ENCODE data around the gene ILF3. TPM values are rescaled to one million over a fixed set of nuclear protein-coding genes. Genes with fewer than 3 reads are reported as not detected.

Gene ILF3
- total RNA-seq, 2 experiments from 2014 or later, result 308 to 553 TPM

DNA sequence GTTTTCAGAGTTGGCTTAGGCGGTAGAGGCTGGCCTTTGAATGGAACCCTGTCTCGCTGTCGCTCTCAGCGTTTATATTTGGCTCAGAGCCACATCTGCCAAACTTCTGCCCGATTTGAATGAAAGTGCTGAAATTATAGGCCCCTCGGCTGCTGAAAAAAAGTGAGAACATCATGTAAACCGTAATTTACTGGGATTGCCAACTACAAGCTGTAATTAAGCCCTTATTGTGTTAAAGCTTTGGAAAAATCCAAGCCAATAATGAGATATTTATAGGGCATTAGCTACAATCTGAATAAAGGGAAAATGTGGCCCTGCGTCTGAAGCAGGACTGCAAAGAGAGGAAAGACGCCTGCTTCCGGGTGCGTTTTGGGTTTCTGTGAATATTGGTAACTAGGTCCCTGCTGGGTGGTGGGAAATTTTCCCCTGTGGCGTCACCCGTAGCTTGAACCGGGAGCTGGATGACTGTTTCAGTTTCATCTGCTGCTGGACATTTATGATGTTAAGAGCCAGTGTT lies 73.6 kb downstream of the ILF3 start:
- Histone ChIP-seq H2AFZ (ENCODE audit: low read length) (no peak overlapping the region), H3K27ac (ENCODE audit: low read depth, low read length, poor library complexity, severe bottlenecking) (no peak overlapping the region), H4K20me1 (ENCODE audit: insufficient read depth, low read length) (no peaks in the 10 kb centered on the region), H3K4me3 (ENCODE audit: low read depth, low read length, poor library complexity, severe bottlenecking) (no peak overlapping the region), H3K9me3 (ENCODE audit: low read length) (no peaks in the 10 kb centered on the region), H3K9me2 (ENCODE audit: insufficient read depth, low read length) (no peaks in the 10 kb centered on the region), H3K4me1 (ENCODE audit: insufficient read depth, low read length, poor library complexity, severe bottlenecking) (peaks cover 32% of the 10 kb centered on the region), H3K4me2 (ENCODE audit: low read length) (no peak overlapping the region), H3K36me3 (ENCODE audit: insufficient read depth, low read length) (peaks cover 69% of the 10 kb centered on the region), H3K79me2 (ENCODE audit: insufficient read depth, low read depth, low read length) (peaks cover 98% of the 10 kb centered on the region)
- BruUV-seq (replicated peaks), result no TSS peak
- TF ChIP-seq, protein P1, sequence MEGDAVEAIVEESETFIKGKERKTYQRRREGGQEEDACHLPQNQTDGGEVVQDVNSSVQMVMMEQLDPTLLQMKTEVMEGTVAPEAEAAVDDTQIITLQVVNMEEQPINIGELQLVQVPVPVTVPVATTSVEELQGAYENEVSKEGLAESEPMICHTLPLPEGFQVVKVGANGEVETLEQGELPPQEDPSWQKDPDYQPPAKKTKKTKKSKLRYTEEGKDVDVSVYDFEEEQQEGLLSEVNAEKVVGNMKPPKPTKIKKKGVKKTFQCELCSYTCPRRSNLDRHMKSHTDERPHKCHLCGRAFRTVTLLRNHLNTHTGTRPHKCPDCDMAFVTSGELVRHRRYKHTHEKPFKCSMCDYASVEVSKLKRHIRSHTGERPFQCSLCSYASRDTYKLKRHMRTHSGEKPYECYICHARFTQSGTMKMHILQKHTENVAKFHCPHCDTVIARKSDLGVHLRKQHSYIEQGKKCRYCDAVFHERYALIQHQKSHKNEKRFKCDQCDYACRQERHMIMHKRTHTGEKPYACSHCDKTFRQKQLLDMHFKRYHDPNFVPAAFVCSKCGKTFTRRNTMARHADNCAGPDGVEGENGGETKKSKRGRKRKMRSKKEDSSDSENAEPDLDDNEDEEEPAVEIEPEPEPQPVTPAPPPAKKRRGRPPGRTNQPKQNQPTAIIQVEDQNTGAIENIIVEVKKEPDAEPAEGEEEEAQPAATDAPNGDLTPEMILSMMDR (conservative IDR thresholded peaks at IDR 0.05; ENCODE audit: low read length), result no peak
- TF ChIP-seq EZH2phosphoT487 (IDR thresholded peaks at IDR 0.05; ENCODE audit: borderline replicate concordance, low read depth, low read length), result no peak
- DNase-seq (ENCODE audit: low spot score), result no peak
- ChIA-PET POLR2A (interaction anchor here (0.6 to 0.9 kb wide), 2 partner anchors 9 to 81 kb away, joined by 3 read pairs; no protein-coding TSS in a partner anchor), CTCF (ENCODE audit: unreplicated experiment) (no interaction called here)
- intact Hi-C loops (cut with micrococcal nuclease; ENCODE audit: unreplicated experiment), result no loop called here

DNA sequence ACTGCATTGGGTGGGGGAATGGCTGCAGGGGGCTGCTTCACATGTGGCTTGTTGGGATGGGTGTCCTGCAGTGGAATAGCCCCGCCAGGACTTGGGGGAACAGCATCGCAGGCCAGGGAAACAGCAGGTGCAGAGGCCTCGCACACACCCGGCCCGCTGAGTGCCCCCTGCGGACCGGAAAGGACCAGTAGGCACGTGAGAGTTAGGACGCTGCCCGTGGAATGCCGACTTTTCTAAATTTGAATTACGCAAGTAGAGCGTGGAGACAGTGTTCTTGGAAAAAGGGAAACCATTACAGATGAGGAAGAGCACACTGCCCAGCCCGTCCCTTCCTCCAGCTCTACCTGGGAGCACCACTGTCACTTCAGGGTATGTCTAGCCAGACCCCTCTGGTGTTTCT lies 75.3 kb downstream of the ILF3 start:
- intact Hi-C loops (cut with micrococcal nuclease; ENCODE audit: unreplicated experiment), result no loop called here
- TF ChIP-seq, protein P1 (conservative IDR thresholded peaks at IDR 0.05; ENCODE audit: low read length), result no peak
- no peak for TF ChIP-seq EZH2phosphoT487 (IDR thresholded peaks at IDR 0.05; ENCODE audit: borderline replicate concordance, low read depth, low read length)

DNA sequence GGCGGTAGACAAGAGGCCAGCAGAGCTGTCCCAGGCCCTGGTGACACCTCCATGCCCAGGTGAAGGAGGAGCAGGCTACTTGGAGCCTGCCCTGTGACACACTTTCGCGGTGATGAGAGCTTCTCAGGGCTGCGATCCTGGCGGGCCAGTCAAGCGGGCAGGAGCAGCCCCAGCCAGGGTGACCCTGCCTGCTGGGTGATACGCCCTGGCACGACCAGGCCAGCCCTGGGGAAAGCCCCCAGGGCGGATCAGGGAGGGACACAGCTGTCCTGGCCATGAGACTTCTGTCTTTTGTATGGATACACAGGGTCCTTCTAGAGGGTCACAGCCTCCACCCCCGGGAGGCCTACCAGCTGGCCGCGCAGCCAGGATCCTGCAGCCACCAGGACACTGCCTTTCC lies 76.8 kb downstream of the ILF3 start:
- Histone ChIP-seq H3K36me3 (ENCODE audit: insufficient read depth, low read length) (peaks cover 47% of the 10 kb centered on the region), H2AFZ (ENCODE audit: low read length) (no peak overlapping the region), H3K9me3 (ENCODE audit: low read length) (no peaks in the 10 kb centered on the region), H3K4me2 (ENCODE audit: low read length) (peak overlapping the region; percentile 59), H3K9me2 (ENCODE audit: insufficient read depth, low read length) (no peaks in the 10 kb centered on the region), H3K4me3 (ENCODE audit: low read depth, low read length, poor library complexity, severe bottlenecking) (no peak overlapping the region), H3K4me1 (ENCODE audit: insufficient read depth, low read length, poor library complexity, severe bottlenecking) (peaks cover 37% of the 10 kb centered on the region), H3K27ac (ENCODE audit: low read depth, low read length, poor library complexity, severe bottlenecking) (peak overlapping the region; percentile 73), H4K20me1 (ENCODE audit: insufficient read depth, low read length) (no peaks in the 10 kb centered on the region; the same call in 1 of the 2 replicates), H3K79me2 (ENCODE audit: insufficient read depth, low read depth, low read length) (peaks cover 97% of the 10 kb centered on the region)
- POLR2A ChIA-PET, result interaction anchor here (0.7 to 1.4 kb wide), 2 partner anchors 13 to 26 kb away, joined by 3 to 4 read pairs; no protein-coding TSS in a partner anchor
- CTCF ChIA-PET (ENCODE audit: unreplicated experiment), result interaction anchor here (0.7 kb wide), 1 partner anchor 128 kb away, joined by 3 read pairs; no protein-coding TSS in a partner anchor
- intact Hi-C loops (cut with micrococcal nuclease; ENCODE audit: unreplicated experiment), result loop anchor here (2.0 kb wide), 1 partner anchor 28 kb away; no protein-coding TSS in a partner anchor
- no TSS peak for BruUV-seq (replicated peaks)
- no peak for TF ChIP-seq EZH2phosphoT487 (IDR thresholded peaks at IDR 0.05; ENCODE audit: borderline replicate concordance, low read depth, low read length)
- TF ChIP-seq, protein P1 (conservative IDR thresholded peaks at IDR 0.05; ENCODE audit: low read length), result no peak
- no peak for DNase-seq (ENCODE audit: low spot score)

More for the DNA sequence above, 75.3 kb downstream of the ILF3 start:
- Histone ChIP-seq H4K20me1 (ENCODE audit: insufficient read depth, low read length) (no peaks in the 10 kb centered on the region; the same call in 1 of the 2 replicates), H3K27ac (ENCODE audit: low read depth, low read length, poor library complexity, severe bottlenecking) (no peak overlapping the region), H3K9me2 (ENCODE audit: insufficient read depth, low read length) (no peaks in the 10 kb centered on the region), H3K9me3 (ENCODE audit: low read length) (no peaks in the 10 kb centered on the region), H3K4me2 (ENCODE audit: low read length) (no peak overlapping the region), H3K36me3 (ENCODE audit: insufficient read depth, low read length) (peaks cover 59% of the 10 kb centered on the region), H3K4me1 (ENCODE audit: insufficient read depth, low read length, poor library complexity, severe bottlenecking) (peaks cover 32% of the 10 kb centered on the region), H3K79me2 (ENCODE audit: insufficient read depth, low read depth, low read length) (peaks cover 99% of the 10 kb centered on the region), H2AFZ (ENCODE audit: low read length) (no peak overlapping the region), H3K4me3 (ENCODE audit: low read depth, low read length, poor library complexity, severe bottlenecking) (no peak overlapping the region)
- BruUV-seq (replicated peaks), result TSS peak; percentile 44
- POLR2A ChIA-PET, result no interaction called here
- CTCF ChIA-PET (ENCODE audit: unreplicated experiment), result no interaction called here
- DNase-seq (ENCODE audit: low spot score), result no peak

Measured in OCI-LY7 (cell line).